GM19193 (cell line): Measurements from ENCODE around the gene MAPK11.

Experiments used
- POLR2A ChIP-seq: IDR thresholded peaks from 4 replicates; pipeline ENCODE4 v1.6.1; 2011; ENCODE audit not compliant: insufficient read depth, insufficient read length; ENCODE audit errors: extremely low read depth

The MAPK11 gene

DNA sequence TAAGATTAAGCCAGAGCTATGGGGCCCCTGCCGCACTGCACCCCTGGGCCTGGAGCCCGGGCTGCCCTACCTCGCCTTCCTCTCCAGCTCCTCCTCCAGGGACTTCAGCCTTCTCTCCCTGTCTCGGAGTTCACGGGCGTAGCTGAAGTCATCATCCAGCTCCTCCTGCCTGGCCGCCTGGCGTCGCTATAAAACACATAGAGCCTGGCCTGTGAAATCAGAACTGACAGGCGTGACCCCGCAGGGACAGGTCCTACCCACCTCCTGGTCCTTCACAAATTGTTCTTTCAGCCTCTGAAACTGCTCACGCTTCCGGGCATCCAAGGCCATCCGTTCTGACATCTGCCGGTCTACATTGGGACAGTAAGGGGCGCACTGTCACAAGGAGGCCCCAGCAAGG, 46.1 kb downstream of the MAPK11 start:
- TF ChIP-seq POLR2A, result no peak

DNA sequence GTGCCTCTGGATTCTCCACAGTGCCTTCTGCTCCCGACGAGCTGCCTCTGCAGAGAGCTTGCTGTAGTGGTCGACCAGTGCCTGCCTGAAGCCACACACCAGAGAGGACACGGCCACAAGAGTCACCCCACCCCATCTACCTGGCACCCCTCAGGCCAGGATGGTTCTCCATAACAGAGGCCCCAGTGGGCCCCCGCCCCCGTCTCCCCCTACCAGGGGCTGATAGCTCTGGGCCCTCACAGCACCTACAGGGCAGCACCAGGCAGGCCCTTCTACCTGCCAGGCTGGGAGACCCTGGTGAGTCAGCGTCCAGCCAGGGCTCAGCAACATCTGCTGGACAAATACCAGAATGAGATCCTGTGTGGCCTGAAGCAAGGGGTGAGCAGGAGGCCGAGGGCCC, 47.7 kb downstream of the MAPK11 start:
- no peak for TF ChIP-seq POLR2A

DNA sequence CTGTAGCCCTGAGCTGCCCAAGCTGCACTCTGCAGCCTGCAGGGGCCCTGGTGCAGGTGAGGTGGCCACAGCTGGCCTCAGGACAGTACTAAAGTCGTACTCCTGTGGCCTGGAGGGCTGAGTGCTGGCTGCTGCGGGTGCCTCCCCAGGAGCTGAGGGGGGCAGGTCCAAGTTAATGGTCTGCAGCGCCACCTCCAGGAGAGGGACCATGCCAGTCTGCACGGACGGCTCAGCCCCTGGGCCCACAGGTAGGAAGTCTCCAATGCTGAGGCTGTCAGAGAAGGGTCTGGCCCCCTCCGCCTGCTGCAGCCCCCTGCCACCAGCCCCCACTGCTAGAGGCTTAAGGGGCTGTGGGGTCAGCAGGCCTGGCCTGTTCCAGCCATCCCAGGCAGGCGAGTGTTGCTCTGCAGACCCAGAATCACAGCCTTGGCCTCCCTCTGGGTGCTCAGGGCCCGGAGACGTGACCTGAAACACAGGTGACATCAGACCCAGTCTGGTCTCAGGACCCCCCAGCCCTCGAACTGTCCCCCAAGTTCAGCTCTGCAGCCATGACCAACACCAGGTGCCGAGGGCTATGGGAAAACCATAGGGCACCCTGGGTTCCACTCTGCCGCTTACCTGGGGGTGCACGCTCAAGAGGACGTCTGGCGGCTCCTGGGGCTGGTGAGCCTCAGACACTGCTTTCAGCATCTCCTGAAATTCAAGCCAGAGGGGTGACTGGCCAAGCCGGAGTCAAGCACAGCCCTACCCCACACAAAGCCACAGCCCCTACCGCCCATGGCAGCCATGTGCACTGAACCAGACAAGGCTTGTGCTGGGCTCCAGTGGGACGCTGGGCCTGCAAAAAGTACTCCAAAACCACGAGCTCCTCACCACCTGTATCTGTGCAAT, 48.5 kb downstream of the MAPK11 start:
- no peak for TF ChIP-seq POLR2A

DNA sequence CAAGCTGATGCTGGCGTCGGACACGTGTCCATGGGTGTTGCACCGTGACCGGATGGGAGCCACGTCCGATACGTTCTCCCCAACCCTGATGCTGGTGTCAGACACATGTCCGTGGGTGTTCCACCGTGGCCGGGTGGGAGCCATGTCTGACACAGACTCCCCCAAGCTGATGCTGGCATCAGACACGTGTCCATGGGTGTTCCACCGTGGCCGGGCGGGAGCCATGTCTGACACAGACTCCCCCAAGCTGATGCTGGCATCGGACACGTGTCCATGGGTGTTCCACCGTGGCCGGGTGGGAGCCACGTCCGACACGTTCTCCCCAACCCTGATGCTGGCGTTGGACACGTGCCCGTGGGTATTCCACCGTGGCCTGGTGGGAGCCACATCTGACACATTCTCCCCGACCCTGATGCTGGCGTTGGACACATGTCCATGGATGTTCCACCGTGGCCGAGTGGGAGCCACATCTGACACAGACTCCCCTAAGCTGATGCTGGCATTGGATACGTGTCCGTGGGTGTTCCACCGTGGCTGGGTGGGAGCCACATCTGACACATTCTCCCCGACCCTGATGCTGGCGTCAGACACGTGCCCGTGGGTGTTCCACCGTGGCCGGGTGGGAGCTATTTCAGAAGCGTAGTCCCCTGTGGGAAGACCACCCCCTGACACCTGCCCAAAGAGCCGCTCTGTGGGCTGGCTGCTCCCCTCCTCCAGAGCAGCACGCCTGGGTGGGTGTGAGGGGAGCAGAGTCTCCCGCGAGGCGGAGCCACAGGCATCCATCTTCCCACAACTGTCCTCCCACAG, 49.4 kb downstream of the MAPK11 start:
- no peak for TF ChIP-seq POLR2A

DNA sequence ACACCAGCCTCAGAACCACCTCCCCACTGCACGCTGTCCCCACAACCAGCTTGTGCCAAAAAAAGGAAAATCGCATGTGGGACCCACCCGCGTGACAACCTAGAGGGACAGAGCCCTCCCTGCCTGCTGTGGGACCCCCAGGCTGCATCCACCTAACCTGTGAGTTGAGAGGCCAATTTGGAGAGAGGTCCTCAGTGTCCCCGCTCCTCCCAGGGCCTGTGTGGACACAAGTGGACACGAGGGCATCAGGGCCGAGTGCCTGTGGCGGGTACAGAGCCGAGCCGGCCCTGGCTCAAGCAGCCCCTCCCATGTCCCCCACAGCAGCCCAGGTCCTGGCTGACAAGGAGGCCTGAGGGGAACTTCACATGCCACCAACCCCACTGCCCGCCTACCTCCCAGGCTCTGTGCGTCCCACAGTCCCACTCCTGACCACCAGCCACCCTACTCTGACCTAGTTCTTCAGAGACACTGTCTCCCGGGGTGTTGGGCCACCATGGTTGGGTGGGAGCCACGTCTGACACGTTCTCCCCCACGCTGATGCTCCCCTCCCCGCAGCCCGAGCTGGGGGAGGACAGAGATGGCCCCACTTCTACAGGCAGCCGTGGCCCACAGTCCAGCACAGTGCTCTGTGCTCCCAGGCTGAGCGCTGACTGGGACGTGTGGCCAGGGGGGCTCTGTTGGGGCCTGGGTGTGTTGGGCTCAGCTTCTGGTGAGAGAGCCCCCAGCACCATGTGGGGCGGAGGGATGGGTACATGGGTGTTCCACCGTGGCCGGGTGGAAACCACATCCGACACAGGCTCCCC, 50.2 kb downstream of the MAPK11 start:
- no peak for TF ChIP-seq POLR2A

DNA sequence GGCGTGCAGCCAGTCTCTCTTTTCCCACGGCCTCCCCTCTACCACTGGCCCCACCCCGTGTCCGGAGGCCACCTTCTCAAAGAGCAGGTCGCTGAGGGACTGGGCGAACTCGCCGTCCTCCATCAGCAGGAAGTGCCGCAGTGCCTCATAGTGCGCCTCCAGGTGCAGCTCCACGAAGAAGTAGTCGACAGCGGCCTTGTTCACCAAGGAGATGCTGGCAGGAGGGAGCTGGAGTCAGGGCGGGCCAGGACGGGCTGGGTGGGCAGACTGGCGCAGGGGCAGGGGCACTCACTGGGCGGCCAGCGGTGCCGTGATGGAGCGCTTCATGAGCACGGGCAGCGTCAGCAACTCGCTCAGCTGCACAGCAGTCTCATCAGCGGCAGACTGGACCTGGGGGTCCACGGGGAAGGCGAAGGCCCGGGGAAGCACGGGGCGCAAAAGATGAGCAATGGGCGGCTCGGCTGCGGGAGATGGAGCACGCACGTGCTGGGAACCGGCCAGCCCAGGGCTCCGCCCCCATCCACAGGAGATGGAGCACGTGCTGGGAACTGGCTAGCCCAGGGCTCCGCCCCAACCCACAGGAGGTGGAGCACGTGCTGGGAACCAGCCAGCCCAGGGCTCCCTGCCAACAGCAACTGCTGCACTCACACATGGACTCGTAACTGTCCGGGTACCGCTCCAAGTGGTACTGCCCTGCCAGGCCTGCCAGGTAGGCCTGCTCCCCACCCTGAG, 51.0 kb downstream of the MAPK11 start:
- TF ChIP-seq POLR2A, result no peak

DNA sequence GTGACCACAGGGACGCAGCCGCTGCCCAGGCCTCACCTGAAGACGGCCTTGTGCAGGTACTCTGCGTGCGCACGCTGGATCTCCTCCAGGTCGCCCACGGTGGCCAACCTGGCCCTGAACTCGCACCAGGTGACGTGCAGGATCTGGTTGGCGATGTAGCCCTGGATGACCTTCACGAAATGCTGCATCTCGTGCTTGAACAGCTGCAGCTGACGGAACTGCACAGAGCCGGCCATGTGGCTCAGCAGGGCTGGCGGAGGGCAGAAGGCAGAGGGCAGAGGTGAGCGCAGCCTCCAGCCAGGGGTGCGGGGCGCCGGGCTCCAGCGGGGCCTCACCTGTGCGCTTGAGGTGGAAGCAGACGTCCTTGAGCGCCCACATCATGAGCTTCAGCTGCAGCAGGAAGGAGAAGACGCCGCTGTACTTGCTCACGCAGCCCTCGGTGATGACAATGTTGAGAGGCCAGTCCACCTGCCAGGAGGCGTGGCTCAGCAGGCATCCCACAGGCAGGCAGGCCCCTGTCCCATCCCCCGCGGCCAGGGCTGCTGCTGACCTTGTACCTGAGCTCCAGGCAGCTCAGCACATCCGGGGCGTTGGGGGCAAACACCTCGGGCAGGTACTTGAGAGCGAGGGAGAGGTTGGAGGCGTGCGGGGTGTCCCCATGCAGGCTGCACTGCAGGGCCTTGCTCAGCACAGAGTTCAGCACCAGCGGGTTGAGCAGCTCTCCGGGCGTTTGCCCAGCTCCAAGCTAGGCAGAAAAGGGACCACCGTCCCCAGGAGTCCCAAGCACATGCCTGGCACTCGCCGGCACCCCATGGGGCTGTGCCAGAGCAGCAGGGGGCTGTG, 51.8 kb downstream of the MAPK11 start:
- no peak for TF ChIP-seq POLR2A

DNA sequence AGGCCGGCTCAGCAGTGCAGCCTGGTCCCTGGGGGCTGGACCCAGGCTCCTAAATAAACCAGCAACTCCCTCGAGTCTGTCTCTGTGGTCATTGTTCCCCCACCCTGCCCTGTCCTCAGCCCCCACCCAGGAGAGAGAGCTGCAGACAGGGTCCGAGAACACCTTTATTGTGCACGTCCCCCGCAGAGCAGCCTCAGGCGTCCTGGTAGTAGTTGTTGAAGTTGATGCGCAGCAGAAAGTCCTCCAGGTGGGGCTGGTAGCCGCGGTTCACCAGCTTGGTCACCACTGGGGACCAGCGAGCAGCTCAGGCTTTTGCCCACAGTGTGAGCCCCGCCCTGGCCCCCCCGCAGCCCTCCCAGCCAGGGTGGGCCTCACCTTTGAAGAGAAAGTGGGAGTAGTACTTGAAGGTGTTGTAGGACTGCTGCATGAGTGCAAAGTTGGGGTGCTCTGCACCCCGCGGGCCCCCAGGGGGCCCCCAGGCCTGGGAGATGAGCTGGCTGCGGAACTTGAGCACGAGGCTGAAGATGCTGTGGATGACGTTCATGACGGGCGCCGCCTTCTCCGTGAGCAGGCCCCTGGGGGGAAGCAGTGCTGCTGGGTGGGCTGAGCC, 52.5 kb downstream of the MAPK11 start:
- TF ChIP-seq POLR2A, result no peak

DNA sequence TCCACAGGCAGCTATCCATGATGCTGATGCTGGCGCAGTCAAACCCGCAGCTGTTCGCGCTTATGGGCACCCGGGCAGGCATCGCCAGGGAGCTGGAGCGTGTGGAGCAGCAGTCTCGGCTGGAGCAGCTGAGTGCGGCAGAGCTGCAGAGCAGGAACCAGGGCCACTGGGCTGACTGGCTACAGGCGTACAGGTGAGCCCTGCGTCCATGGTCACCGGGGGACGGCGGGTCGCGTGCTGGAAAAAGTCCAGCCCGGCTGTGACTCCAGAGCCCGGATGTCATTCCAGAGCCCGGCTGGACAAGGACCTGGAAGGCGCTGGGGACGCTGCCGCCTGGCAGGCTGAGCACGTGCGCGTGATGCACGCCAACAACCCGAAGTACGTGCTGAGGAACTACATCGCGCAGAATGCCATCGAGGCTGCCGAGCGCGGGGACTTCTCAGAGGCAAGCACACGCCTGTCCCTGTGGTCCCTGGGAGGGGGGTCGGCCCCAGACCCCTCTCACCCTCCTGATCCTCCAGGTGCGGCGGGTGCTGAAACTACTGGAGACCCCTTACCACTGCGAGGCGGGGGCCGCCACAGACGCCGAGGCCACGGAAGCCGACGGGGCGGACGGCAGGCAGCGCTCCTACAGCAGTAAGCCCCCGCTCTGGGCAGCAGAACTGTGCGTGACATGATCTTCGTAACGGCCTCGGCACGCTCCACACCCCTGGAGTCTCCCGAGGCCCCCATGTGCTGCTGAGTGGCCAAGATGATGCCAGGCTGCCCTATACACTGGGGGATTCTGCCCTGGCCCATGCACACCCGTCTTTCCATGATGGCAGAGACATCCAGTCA, 53.3 kb downstream of the MAPK11 start:
- TF ChIP-seq POLR2A, result no peak

DNA sequence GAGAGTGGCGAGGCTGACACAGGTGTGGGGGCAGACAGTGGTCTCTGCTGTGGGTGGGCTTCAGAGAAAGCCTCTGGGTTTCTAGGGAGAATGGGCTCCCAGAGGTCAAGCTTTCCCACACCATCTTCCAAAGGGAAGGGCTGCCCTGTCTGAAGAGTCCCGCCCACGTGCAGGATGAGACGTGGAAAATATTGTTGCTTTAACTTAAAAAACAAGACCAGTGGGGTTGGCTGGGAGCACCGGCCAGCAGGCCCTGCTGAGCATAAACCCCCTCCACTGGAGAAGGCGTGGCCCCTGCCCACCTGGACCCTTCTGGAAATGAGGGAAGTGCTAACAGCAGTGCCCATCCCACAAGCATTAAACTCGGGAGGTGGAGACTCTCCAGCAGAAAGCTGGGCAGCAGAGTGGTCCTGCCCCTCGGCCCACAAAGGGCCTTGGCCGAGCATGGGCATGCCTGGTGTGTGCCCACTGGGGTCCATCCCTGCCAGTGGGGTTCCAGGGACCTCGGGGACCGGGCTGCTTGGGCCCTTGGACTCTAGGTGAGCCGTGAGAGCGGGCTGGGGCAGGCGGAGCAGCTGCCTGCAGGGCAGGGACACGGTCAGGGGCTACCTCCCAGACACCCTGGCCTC, 54.0 kb downstream of the MAPK11 start:
- TF ChIP-seq POLR2A, result no peak

DNA sequence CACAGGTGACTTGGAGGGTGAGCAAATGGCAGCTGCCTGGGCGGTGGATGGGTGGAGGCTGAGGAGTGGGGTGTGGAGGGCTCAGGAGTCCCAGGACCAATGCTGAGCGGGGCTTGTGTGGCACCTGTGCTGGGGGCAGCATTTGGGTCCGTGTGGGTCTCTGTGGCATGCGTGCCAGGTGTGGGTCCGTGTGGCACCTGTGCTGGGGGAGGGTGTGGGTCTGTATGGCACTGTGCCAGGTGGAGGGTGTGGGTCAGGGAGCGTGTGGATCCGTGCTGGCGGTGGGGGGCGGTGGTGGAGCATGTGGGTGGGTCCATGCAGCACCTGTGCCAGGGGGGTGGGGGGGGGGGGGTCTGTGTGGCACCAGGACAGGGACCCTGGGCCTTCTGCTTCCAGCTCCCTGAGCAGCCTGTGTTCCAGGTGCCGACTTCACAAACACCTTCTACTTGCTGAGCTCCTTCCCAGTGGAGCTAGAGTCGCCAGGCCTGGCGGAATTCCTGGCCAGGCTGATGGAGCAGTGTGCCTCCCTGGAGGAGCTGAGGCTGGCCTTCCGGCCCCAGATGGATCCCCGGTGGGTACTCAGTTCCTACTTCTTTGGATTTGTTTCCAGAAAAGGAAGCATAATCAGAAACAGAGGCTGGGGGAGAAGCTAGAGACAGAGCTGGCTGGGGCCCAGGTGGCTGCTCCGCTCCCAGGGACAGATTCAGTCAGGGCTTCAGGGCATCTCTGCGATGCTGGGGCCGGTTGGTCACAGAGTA, 54.7 kb downstream of the MAPK11 start:
- TF ChIP-seq POLR2A, result no peak
